ENCODE results near the gene FBXO33.

FBXO33 gene

GRCh38 chr14:39430762-39431415 is 1.3 kb downstream of the FBXO33 start:
- DNase-seq: no peak

DNA sequence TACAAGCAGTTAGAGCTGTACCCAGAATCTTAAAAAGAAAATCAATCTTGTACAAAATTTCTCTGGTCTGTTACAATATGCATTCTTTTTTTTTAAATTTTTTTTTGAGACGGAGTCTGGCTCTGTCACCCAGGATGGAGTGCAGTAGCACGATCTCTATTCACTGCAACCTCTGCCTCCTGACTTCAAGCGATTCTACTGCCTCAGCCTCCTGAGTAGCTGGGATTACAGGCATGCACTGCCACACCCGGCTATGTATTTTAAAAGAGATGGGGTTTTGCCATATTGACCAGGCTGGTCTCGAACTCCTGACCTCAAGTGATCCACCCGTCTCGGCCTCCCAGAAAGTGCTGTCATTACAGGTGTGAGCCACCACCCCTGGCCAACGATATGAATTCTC is 4.1 kb downstream of the FBXO33 start:
- DNase-seq: no peak

- no peak for DNase-seq
Observed at GRCh38 chr14:39426605-39427004, 5.6 kb downstream of the FBXO33 start.

- DNase-seq: no peak
Observed at GRCh38 chr14:39425947-39426346, 6.3 kb downstream of the FBXO33 start.

GRCh38 chr14:39423793-39424192 is 8.4 kb downstream of the FBXO33 start:
- DNase-seq: no peak

DNA sequence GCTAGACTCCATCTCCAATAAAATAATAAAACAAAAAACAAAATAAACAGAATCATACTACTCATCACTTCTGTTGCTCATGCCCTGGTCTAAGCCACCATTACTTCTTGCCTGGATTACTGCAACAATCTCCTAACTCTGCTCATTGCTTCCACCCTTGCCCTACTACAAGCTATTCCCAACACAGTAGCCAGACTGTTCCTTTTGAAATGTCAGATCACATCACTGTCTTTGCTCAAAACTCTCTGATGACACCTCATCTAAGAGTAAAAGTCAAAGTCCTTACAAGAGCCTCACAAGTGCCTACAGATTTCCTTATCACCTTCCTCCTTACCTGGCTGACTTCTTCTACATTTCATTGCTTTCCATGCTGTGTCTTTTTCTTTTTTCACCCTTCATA is 10.0 kb downstream of the FBXO33 start:
- DNase-seq: no peak

GRCh38 chr14:39419272-39419671 is 13.0 kb downstream of the FBXO33 start:
- no peak for DNase-seq

DNA sequence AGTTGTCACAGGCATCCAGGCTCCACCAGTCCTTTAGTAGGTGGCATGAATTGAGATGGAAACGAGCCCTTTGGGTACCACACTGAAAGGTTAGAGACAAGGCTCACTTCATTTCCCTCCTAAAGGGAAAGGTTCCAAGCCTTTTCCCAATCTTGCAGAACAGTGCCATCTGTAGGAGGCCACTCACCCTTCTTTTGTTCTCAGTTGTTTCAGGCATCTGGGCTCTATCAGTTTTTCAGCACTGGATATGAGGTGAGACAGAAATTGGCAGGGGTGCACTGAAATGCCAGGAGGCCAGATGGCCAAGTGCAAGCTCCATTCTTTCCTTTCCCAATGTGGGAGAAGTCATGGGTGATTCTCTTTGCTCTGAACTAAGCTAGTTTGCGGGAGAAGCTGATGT is 15.2 kb downstream of the FBXO33 start:
- no peak for DNase-seq

DNA sequence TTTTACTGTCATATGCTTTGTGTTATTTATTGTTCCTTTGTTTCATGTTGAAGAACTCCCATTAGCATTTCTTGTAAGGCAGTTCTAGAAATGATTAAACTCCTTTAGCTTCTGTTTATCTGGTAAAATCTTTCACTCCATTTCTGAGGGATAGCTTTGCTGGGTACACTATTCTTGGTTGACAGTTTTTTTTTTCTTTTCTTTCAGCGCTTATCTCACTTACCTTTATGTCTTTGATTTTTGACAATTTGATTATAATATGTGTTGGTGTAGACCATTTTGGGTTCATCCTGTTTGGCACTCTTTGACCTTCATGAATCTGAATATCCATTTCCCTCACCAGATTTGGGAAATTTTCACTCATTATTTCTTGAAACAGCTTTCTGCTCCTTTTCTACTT is 16.2 kb downstream of the FBXO33 start:
- DNase-seq: no peak

- no peak for DNase-seq
Observed at GRCh38 chr14:39406560-39406959, 25.7 kb downstream of the FBXO33 start.

GRCh38 chr14:39398382-39398781 is 33.9 kb downstream of the FBXO33 start:
- no peak for DNase-seq

DNA sequence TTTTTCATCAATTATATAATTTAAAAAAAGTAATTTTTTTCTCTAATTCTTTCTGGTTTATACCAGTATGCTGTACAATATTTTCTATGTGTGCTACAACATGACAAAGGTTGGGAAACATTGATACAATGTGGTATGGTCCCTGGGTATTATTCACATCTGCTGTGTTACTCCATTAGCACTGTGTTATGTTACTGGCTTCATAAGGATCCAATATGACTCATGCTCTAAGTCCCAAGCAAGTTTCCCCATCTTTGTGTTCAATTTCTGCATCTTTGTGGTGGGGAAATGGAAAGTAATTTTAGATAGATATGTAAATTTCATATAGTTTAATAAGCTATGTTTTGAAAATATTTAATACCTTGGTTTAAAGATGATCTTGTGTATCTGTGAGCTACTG is 35.8 kb downstream of the FBXO33 start:
- DNase-seq: no peak

- no peak for DNase-seq
Observed at GRCh38 chr14:39395555-39396254, 36.5 kb downstream of the FBXO33 start.

- no peak for DNase-seq
Observed at GRCh38 chr14:39393289-39393688, 38.9 kb downstream of the FBXO33 start.

DNA sequence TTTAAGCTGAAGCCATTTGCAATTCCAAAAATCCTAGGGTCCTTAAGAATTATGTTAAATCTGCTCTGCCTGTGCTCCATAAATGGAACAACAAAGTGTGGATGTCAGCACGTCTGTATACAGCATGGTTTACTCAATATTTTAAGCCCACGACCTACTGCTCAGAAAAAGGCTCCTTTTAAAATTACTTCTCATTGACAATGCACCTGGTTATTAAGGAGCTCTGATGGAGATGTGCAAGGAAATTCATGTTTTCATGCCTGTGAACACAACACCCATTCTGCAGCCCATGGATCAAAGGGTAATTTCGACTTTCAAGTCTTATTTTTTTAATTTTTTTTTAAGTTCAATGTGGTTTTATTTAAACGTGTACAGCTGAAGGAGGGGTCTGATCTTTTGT is 48.1 kb downstream of the FBXO33 start:
- DNase-seq: no peak

- DNase-seq: no peak
Observed at GRCh38 chr14:39383741-39384140, 48.5 kb downstream of the FBXO33 start.

- DNase-seq: no peak
Observed at GRCh38 chr14:39383026-39383660, 49.1 kb downstream of the FBXO33 start.

DNA sequence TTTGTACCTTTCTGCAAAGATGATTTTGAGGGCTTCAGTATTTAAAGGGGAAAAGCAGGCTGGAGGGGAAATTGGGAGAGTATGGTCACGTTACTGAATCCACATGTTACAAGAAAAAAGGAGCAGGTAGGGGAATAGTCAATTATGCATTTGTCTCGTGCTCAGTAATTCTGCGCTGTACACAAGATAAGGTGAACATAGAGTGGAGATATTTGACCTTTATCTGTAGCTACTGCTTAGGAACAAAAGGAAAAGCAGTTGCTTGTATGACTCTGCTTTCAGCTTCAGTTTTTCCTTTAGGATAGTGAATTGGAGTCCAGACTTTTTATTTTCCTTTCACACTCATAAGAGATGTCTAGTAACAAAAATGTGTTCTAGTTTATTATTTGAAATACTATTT is 49.8 kb downstream of the FBXO33 start:
- DNase-seq: no peak

GRCh38 chr14:39381366-39381765 is 50.9 kb downstream of the FBXO33 start:
- no peak for DNase-seq

- no peak for DNase-seq
Observed at GRCh38 chr14:39376667-39377403, 55.4 kb downstream of the FBXO33 start.

DNA sequence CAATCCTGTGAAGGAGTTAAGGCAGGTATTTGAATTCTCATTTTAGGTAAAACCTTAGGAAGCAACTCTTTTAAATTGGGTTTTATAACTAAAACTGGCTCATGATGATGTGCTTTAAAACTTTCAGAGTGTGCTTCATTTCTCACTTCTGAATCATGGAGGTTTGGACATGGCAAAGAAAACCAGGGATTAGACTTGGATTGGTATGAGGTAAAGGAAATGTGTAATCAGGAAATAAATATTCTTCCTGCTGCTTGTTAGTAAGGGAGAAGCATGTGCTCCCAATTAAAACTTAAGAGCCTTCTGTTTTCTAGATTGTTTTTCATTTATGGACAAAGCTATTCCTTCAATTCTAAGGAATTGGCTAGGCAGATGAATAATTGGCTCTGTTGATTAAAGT is 57.4 kb downstream of the FBXO33 start:
- DNase-seq: no peak

- no peak for DNase-seq
Observed at GRCh38 chr14:39372656-39373055, 59.6 kb downstream of the FBXO33 start.

- no peak for DNase-seq
Observed at GRCh38 chr14:39370415-39370814, 61.8 kb downstream of the FBXO33 start.

DNA sequence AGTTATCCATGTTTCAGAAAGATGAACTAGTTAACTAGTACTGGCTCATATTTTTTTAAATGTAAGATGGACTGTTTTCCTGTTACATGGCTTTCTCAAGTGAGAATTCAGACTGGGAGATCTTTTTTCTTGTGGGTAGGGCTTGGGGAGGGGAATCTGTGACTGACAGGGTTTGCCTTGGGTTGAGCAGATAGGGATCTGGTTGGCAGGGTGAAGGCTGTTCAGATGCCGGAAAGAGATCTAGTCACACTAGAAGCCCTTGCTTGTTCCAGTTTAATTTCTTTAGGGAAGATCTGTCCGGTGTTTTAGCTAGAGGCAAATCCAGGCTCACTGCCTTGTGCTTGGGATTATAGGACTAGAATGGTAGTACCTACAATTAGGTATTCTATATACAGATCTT is 63.2 kb downstream of the FBXO33 start:
- no peak for DNase-seq
